Activated T-cell treated with anti-CD3 and anti-CD28 coated beads, Interleukin-2, amount 50 U/mL, for 24 hours (primary cell): Measurements from ENCODE around the gene RHOT1.
"Not testable (repeated sequence)": the region's sequence is repeated elsewhere in the genome, so short reads cannot be mapped to it uniquely, and the experiment has no call there.

ENCODE experiments used
- DNase-seq: peaks from one replicate; pipeline ENCODE4 v3.0.0-alpha.2; 2020
- H3K27ac Mint-ChIP-seq: 2 replicates; pipeline ENCODE4 v1.8.0; 2020; ENCODE audit warnings: mild to moderate bottlenecking, mixed read lengths
- H3K27me3 Mint-ChIP-seq: 2 replicates; pipeline ENCODE4 v1.8.0; 2020; ENCODE audit warnings: mixed read lengths
- H3K36me3 Mint-ChIP-seq: 2 replicates; pipeline ENCODE4 v1.8.0; 2020; ENCODE audit warnings: low read depth, mixed read lengths
- H3K4me1 Mint-ChIP-seq: 2 replicates; pipeline ENCODE4 v1.8.0; 2020; ENCODE audit warnings: low read depth, mixed read lengths
- H3K4me3 Mint-ChIP-seq: 2 replicates; pipeline ENCODE4 v1.8.0; 2020; ENCODE audit warnings: mild to moderate bottlenecking, moderate library complexity, mixed read lengths
- H3K9me3 Mint-ChIP-seq: 2 replicates; pipeline ENCODE4 v1.8.0; 2020; ENCODE audit warnings: mixed read lengths

RHOT1 gene

DNA sequence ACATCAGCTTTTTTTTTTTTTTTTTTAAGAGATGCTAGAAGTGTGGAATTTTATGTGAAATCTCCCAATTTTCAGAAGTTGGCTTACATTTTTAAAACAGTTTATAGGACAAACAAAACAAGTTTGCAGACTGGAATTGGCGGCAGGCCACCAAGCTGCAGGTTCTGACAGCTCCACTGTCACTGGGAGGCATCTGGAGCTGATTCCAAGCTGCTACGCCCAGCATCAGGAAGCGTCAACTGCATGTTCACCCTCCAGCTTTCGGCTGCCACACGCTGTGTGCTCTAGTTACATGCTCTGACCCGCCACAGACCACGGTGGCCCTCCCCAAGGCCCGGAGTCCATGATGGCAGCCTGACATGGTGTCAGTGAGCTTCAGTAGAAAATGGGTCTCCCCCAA lies 26.8 kb upstream of the RHOT1 start:
- peaks cover 14% of the 10 kb centered on the region for H3K4me1 Mint-ChIP-seq
- H3K27ac Mint-ChIP-seq, DNase-seq, H3K9me3 Mint-ChIP-seq, H3K27me3 Mint-ChIP-seq, H3K4me3 Mint-ChIP-seq, H3K36me3 Mint-ChIP-seq: not testable (repeated sequence)

- Mint-ChIP-seq H3K27ac (no peak overlapping the region), H3K27me3 (peaks cover 4% of the 10 kb centered on the region), H3K4me3 (no peak overlapping the region), H3K4me1 (peaks cover 14% of the 10 kb centered on the region), H3K36me3 (no peaks in the 10 kb centered on the region), H3K9me3 (no peaks in the 10 kb centered on the region)
- DNase-seq = no peak
These were observed 25.4 kb upstream of the RHOT1 start for GRCh38 chr17:32116937-32117336.

DNA sequence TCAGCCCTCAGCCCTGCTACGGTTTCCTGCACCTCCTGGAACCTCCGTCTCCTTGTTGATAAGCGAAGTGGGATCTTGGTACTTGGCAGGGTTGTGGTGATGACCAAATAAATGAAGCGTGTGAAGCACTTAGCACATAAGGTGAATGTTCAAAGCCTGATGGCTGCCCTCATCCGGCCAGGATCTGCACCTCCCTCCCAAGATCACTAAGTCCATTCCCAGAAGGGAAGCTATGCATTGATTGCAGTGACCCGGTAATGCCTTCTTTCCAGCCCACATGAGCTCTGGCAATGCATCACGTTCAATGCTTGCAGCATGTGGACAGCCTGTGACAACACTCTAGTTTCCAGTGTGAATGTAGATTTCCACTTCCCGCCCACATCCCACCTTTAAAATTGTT lies 24.9 kb upstream of the RHOT1 start:
- no peak overlapping the region for H3K4me3 Mint-ChIP-seq
- no peak for DNase-seq
- H3K4me1 Mint-ChIP-seq = peaks cover 14% of the 10 kb centered on the region
- no peaks in the 10 kb centered on the region for H3K36me3 Mint-ChIP-seq
- no peaks in the 10 kb centered on the region for H3K9me3 Mint-ChIP-seq
- H3K27ac Mint-ChIP-seq = no peak overlapping the region
- peaks cover 4% of the 10 kb centered on the region for H3K27me3 Mint-ChIP-seq

GRCh38 chr17:32118088-32118487 lies 24.2 kb upstream of the RHOT1 start:
- H3K36me3 Mint-ChIP-seq, H3K9me3 Mint-ChIP-seq, H3K4me3 Mint-ChIP-seq, H3K27me3 Mint-ChIP-seq, DNase-seq, H3K27ac Mint-ChIP-seq: not testable (repeated sequence)
- peaks cover 14% of the 10 kb centered on the region for H3K4me1 Mint-ChIP-seq

GRCh38 chr17:32118835-32119234 lies 23.5 kb upstream of the RHOT1 start:
- Mint-ChIP-seq H3K36me3 (no peaks in the 10 kb centered on the region), H3K4me3 (no peak overlapping the region), H3K4me1 (peaks cover 14% of the 10 kb centered on the region), H3K27ac (no peak overlapping the region), H3K9me3 (no peaks in the 10 kb centered on the region), H3K27me3 (peaks cover 4% of the 10 kb centered on the region)
- DNase-seq = no peak

GRCh38 chr17:32120141-32120540 lies 22.2 kb upstream of the RHOT1 start:
- H3K4me1 Mint-ChIP-seq = peaks cover 14% of the 10 kb centered on the region
- H3K9me3 Mint-ChIP-seq = no peaks in the 10 kb centered on the region
- no peaks in the 10 kb centered on the region for H3K36me3 Mint-ChIP-seq
- peaks cover 4% of the 10 kb centered on the region for H3K27me3 Mint-ChIP-seq
- H3K4me3 Mint-ChIP-seq = no peak overlapping the region
- DNase-seq = no peak
- no peak overlapping the region for H3K27ac Mint-ChIP-seq

GRCh38 chr17:32120716-32121115 lies 21.6 kb upstream of the RHOT1 start:
- peaks cover 14% of the 10 kb centered on the region for H3K4me1 Mint-ChIP-seq
- H3K36me3 Mint-ChIP-seq = no peaks in the 10 kb centered on the region
- peaks cover 4% of the 10 kb centered on the region for H3K27me3 Mint-ChIP-seq
- no peaks in the 10 kb centered on the region for H3K9me3 Mint-ChIP-seq
- no peak for DNase-seq
- no peak overlapping the region for H3K27ac Mint-ChIP-seq
- H3K4me3 Mint-ChIP-seq = no peak overlapping the region

DNA sequence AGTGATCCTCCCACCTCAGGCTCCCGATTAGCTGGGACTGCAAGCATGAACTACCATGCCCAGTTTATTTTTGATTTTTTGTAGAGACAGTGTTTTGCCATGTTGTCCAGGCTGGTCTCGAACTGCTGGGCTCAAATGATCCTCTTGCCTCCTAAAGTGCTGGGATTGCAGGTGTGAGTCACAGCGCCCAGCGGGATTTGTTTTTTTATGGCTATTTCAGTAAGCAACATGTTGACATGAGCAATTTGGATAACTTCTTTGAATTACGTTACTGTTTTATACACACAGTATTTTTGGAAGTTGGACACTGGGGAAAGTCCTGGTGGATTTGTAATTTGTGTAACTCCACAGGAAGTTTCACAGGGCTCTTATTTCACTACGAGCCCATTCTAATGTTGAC lies 18.5 kb upstream of the RHOT1 start:
- Mint-ChIP-seq H3K36me3 (peaks cover 8% of the 10 kb centered on the region), H3K4me1 (peaks cover 14% of the 10 kb centered on the region), H3K9me3 (no peaks in the 10 kb centered on the region), H3K27me3 (no peaks in the 10 kb centered on the region), H3K27ac (no peak overlapping the region), H3K4me3 (no peak overlapping the region)
- DNase-seq = no peak

DNA sequence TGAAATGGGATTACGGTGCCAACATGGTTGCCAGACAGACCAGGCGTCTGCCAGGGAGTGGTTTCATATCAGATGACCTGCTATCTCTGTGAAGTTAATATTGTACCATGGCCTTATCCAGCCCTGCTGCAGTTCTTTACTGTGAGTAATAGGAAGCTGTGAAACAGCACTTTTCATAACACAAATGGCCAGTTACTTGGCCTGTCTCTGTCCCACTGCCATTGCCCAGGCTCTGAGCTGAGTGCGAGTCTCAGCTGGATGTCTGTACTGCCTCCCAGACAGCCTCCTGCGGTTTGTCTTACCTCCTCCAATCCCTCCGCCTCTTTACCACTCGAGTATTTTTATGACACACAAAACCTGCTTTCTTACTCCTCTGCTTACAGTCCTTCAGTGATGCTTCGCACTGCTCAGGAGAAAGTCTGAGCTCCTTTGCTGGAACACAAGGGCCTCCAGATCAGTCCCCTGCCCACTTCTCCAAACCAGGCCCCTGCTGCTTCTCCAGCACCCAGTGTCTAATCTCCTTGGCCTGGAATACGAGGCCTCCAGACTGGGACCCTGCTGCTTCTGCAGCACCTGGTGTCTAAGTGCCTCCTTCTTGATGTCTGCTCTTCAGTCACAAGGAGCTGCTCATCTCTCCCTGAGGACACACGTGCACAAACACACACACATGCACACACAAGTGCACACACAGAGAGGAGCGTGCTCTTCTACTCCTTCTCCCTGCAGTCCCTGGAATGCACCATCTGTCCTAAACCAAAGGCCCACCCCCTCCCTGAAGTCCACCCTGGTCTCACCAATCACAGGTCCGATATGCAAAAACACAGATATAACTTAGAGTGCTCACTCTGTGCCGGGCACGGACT lies 17.1 kb upstream of the RHOT1 start:
- H3K27me3 Mint-ChIP-seq = no peaks in the 10 kb centered on the region
- peaks cover 12% of the 10 kb centered on the region for H3K36me3 Mint-ChIP-seq
- no peaks in the 10 kb centered on the region for H3K9me3 Mint-ChIP-seq
- DNase-seq = no peak
- H3K27ac Mint-ChIP-seq = no peak overlapping the region
- H3K4me1 Mint-ChIP-seq = peaks cover 19% of the 10 kb centered on the region
- H3K4me3 Mint-ChIP-seq = no peak overlapping the region

DNA sequence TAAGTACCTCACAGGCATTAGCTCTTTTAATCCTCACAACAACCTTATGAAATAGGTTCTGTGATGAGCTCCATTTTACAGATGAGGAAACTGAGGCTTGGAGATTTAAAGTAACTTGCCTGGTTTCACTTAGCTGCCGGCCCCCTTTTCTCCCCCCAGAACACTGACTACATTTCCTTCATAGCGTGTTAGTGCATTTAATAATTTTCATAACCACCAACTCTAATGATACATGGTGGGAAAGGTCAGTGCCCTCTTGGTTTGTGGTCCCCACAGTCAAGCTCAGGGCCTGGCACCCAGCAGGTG lies 16.5 kb upstream of the RHOT1 start:
- no peak for DNase-seq
- Mint-ChIP-seq H3K36me3 (peaks cover 14% of the 10 kb centered on the region), H3K27me3 (no peaks in the 10 kb centered on the region), H3K9me3 (no peaks in the 10 kb centered on the region), H3K4me3 (no peak overlapping the region), H3K27ac (peak overlapping the region; percentile 52), H3K4me1 (peaks cover 19% of the 10 kb centered on the region)

DNA sequence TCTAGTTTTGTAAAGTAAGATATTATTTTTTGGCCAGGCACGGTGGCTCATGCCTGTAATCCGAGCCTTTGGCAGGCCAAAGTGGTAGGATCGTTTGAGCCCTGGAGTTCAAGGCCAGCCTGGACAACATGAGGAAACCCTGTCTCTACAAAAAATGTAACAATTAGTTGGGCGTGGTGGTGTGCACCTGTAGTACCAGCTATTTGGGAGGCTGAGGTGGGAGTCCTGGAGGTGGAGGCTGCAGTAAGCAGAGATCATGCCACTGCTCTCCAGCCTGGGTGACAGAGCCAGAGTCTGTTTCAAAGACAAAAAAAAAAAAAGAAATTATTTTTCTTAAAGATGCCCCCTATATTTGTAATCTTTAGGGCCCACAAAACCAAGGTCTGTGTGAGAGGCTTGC lies 16.0 kb upstream of the RHOT1 start:
- DNase-seq = no peak
- no peak overlapping the region for H3K4me3 Mint-ChIP-seq
- peaks cover 19% of the 10 kb centered on the region for H3K4me1 Mint-ChIP-seq
- H3K9me3 Mint-ChIP-seq = no peaks in the 10 kb centered on the region
- H3K27ac Mint-ChIP-seq = peak overlapping the region; percentile 97
- peaks cover 14% of the 10 kb centered on the region for H3K36me3 Mint-ChIP-seq
- H3K27me3 Mint-ChIP-seq = no peaks in the 10 kb centered on the region

- H3K4me3 Mint-ChIP-seq = peak overlapping the region; percentile 92
- H3K4me1 Mint-ChIP-seq = peaks cover 19% of the 10 kb centered on the region
- H3K9me3 Mint-ChIP-seq = no peaks in the 10 kb centered on the region
- DNase-seq = no peak
- no peaks in the 10 kb centered on the region for H3K27me3 Mint-ChIP-seq
- H3K36me3 Mint-ChIP-seq = peaks cover 14% of the 10 kb centered on the region
- peak overlapping the region; percentile 97 for H3K27ac Mint-ChIP-seq
These were observed 15.6 kb upstream of the RHOT1 start for GRCh38 chr17:32126746-32127145.

DNA sequence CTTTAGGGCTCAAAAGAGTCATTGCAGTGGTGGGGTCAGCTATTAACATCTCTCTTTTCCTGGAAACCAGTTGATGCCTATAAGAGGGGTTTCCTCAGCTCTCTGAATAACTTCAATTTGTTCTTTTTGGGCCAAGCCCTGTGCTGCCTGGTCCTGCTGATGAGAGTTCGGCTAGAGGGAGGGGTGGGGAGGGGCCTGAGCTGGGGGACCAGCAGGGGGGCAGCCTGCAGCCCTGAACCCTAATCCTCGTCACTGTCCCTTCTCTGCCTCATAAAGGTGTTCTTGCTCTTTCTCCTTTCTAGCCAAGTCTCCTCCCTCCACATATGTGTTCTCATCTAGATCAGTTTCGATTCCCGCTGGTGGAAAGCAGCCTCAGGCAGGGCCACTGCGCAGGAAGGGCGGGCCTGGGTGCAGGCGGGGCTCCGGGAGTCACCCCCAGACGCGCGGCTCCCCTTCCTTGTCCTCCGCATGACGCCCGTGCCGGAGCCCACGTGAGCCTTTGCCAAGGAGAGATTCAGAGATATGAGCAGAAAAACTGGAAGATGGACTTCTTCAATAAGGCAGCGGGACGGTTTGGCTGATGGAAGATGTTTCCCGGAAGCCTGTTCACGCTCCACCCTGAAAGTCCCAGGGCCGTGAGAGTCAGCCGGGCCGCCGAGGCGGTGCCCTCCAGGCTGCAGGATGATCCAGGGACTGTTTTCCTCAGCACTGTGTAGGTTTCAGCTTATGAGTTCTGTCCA lies 15.0 kb upstream of the RHOT1 start:
- H3K4me1 Mint-ChIP-seq = peaks cover 19% of the 10 kb centered on the region
- no peaks in the 10 kb centered on the region for H3K27me3 Mint-ChIP-seq
- H3K4me3 Mint-ChIP-seq = peak overlapping the region; percentile 92

DNA sequence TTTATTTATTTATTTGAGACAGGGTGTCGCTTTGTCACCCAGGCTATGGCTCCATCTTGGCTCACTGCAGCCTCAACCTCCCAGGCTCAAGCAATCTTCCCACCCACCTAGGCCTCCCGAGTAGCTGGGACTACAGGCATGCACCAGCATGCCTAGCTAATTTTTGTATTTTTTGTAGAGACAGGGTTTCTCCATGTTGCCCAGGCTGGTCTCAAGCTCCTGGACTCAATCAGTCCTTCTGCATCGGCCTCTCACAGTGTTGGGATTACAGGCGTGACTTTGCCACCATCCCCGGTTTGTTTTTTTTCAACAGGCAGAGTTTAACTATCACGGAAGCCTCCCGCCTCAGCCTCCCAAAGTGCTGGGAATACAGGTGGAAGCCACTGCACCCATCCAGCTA lies 13.8 kb upstream of the RHOT1 start:
- H3K9me3 Mint-ChIP-seq, DNase-seq: not testable (repeated sequence)

More for the DNA sequence above, 15.0 kb upstream of the RHOT1 start:
- Mint-ChIP-seq H3K27ac (peak overlapping the region; percentile 97), H3K9me3 (no peaks in the 10 kb centered on the region), H3K36me3 (peaks cover 14% of the 10 kb centered on the region)
- peak; percentile 83 for DNase-seq

GRCh38 chr17:32135497-32136117 lies 6.7 kb upstream of the RHOT1 start:
- H3K27ac Mint-ChIP-seq, H3K36me3 Mint-ChIP-seq, H3K4me3 Mint-ChIP-seq, H3K27me3 Mint-ChIP-seq, H3K9me3 Mint-ChIP-seq: not testable (repeated sequence)
- peak; percentile 60 for DNase-seq
- H3K4me1 Mint-ChIP-seq = peaks cover 17% of the 10 kb centered on the region

More for the DNA sequence above, 13.8 kb upstream of the RHOT1 start:
- not testable (repeated sequence) for H3K27me3 Mint-ChIP-seq
- peaks cover 14% of the 10 kb centered on the region for H3K36me3 Mint-ChIP-seq
- H3K4me3 Mint-ChIP-seq = peak overlapping the region; percentile 92
- H3K4me1 Mint-ChIP-seq = peaks cover 19% of the 10 kb centered on the region
- H3K27ac Mint-ChIP-seq = peak overlapping the region; percentile 82
